A549 (cell line): ENCODE data around the gene SORCS2.
"Not testable (repeated sequence)": the region's sequence is repeated elsewhere in the genome, so short reads cannot be mapped to it uniquely, and the experiment has no call there.

Experiments
- CHD2 ChIP-seq: fragments of 150-350 bp; IDR thresholded peaks from 2 replicates; pipeline ENCODE4 v1.6.1; 2014; ENCODE audit warnings: low read length; ENCODE audit not compliant: partially characterized antibody
- CTCF ChIP-seq: fragments of >200 bp; sonication (Bioruptor Twin); formaldehyde crosslinking; IDR thresholded peaks from 3 replicates; pipeline ENCODE4 v1.5.1; 2016
- EP300 ChIP-seq, 2 experiments: fragments of >200 bp; sonication (Bioruptor Twin); formaldehyde crosslinking; IDR thresholded peaks; 2 replicates in 1 of 2; 3 replicates in 1 of 2; pipeline ENCODE4 v1.6.1; 2016 to 2017
- KDM5A ChIP-seq: fragments of 200-600 bp; sonication (generic); IDR thresholded peaks from 2 replicates; pipeline ENCODE4 v1.6.1; 2016; ENCODE audit warnings: antibody characterized with exemption, mild to moderate bottlenecking
- MAFK ChIP-seq: fragments of 450-650 bp; IDR thresholded peaks from 2 replicates; pipeline ENCODE4 v1.6.1; 2014; ENCODE audit not compliant: partially characterized antibody
- RAD21 ChIP-seq, 2 experiments: fragments of >200 bp in 1 of 2; sonication (Bioruptor Twin) in 1 of 2; formaldehyde crosslinking in 1 of 2; IDR thresholded peaks in 1 of 2; conservative IDR thresholded peaks in 1 of 2; 2 replicates in 1 of 2; 3 replicates in 1 of 2; pipeline ENCODE4 v1.6.1; 2012 to 2018; ENCODE audit warnings: inconsistent platforms in 1 of 2

DNA sequence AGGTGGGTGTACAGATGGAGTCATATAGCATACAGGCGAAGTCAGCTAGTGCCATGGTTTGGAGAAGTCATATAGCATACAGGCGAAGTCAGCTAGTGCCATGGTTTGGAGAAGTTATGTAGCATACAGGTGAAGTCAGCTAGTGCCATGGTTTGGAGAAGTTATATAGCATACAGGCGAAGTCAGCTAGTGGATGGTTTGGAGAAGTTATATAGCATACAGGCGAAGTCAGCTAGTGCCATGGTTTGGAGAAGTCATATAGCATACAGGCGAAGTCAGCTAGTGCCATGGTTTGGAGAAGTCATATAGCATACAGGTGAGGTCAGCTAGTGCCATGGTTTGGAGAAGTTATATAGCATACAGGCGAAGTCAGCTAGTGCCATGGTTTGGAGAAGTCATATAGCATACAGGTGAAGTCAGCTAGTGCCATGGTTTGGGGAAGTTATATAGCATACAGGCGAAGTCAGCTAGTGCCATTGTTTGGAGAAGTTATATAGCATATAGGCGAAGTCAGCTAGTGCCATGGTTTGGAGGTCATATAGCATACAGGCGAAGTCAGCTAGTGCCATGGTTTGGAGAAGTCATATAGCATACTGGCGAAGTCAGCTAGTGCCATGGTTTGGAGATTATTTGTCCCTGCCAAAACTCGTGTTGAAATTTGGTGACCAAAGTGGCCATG, 385.2 kb downstream of the SORCS2 start:
- not testable (repeated sequence) for TF ChIP-seq CHD2; EP300 (IDR thresholded peaks at IDR 0.05); CTCF; RAD21 (conservative IDR thresholded peaks at IDR 0.05 in 1 of 2, IDR thresholded peaks at IDR 0.05 in 1 of 2); MAFK; KDM5A
